Tibial nerve (tissue), 4 donors: ENCODE results near the gene ETFRF1.

Experiments
- EP300 ChIP-seq, 2 donors: sonication (generic); formaldehyde crosslinking; IDR thresholded peaks; one replicate each; pipeline ENCODE4 v1.6.1; 2017; ENCODE audit warnings: antibody characterized with exemption in 2 of 2, mild to moderate bottlenecking in 1 of 2
- POLR2A ChIP-seq, 2 donors: fragments of 450-650 bp; IDR thresholded peaks; one replicate each; pipeline ENCODE4 v1.6.1; 2017; ENCODE audit warnings: antibody characterized with exemption in 2 of 2, mild to moderate bottlenecking in 2 of 2, moderate library complexity in 2 of 2
- TF ChIP-seq, protein P1 (sequence below), 5 experiments: fragments of 200-600 bp in 3 of 5; fragments of 450-650 bp in 2 of 5; sonication (generic) in 3 of 5; IDR thresholded peaks; one replicate each; pipeline ENCODE4 v1.5.1; 2016 to 2019; ENCODE audit warnings: antibody characterized with exemption in 5 of 5, mild to moderate bottlenecking in 3 of 5, moderate library complexity in 2 of 5

- no peak for TF ChIP-seq POLR2A (IDR thresholded peaks at IDR 0.05)
- TF ChIP-seq, protein P1, sequence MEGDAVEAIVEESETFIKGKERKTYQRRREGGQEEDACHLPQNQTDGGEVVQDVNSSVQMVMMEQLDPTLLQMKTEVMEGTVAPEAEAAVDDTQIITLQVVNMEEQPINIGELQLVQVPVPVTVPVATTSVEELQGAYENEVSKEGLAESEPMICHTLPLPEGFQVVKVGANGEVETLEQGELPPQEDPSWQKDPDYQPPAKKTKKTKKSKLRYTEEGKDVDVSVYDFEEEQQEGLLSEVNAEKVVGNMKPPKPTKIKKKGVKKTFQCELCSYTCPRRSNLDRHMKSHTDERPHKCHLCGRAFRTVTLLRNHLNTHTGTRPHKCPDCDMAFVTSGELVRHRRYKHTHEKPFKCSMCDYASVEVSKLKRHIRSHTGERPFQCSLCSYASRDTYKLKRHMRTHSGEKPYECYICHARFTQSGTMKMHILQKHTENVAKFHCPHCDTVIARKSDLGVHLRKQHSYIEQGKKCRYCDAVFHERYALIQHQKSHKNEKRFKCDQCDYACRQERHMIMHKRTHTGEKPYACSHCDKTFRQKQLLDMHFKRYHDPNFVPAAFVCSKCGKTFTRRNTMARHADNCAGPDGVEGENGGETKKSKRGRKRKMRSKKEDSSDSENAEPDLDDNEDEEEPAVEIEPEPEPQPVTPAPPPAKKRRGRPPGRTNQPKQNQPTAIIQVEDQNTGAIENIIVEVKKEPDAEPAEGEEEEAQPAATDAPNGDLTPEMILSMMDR (IDR thresholded peaks at IDR 0.05) = no peak
- no peak for TF ChIP-seq EP300 (IDR thresholded peaks at IDR 0.05)
Observed at GRCh38 chr12:25243680-25243990, 48.6 kb downstream of the ETFRF1 start.
